ENCODE results near the gene LYPLA2. TPM values are rescaled to one million over a fixed set of nuclear protein-coding genes. Genes with fewer than 3 reads are reported as not detected.

LYPLA2 gene
- total RNA-seq, 3 donors from 2014 or later (not counting 1 experiment from before 2014, with no cell fraction given) = 70.6 to 84.5 (median 73.3) TPM

DNA sequence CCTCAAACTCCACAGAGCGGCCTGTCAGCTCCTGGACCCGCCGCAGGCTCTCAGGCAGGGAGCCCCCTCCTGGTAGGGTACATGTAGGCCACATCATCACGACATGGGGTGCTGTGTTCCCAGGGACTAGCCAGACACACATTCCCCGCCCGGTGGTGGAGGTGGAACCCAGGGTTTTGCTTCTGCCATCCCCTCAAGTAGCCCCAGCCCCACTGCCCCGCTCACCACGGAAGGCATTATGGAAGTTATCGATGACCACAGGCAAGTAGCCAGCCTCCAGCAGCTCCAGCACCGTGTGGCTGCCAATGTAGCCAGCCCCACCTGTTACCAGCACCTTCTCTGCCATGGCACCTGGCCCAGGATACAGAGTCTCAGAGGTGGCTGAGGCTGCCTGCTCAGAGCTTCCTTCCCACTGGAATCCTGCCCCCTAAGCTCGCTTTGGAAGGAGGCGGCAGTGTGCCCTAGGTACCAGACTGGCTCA is 7.8 kb downstream of the LYPLA2 start:
- no peaks in the 10 kb centered on the region for H3K27me3 ChIP-seq (ENCODE audit: control insufficient read depth, insufficient read depth, low read length)
- TF ChIP-seq, protein P1, sequence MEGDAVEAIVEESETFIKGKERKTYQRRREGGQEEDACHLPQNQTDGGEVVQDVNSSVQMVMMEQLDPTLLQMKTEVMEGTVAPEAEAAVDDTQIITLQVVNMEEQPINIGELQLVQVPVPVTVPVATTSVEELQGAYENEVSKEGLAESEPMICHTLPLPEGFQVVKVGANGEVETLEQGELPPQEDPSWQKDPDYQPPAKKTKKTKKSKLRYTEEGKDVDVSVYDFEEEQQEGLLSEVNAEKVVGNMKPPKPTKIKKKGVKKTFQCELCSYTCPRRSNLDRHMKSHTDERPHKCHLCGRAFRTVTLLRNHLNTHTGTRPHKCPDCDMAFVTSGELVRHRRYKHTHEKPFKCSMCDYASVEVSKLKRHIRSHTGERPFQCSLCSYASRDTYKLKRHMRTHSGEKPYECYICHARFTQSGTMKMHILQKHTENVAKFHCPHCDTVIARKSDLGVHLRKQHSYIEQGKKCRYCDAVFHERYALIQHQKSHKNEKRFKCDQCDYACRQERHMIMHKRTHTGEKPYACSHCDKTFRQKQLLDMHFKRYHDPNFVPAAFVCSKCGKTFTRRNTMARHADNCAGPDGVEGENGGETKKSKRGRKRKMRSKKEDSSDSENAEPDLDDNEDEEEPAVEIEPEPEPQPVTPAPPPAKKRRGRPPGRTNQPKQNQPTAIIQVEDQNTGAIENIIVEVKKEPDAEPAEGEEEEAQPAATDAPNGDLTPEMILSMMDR (IDR thresholded peaks at IDR 0.05) = no peak
- H3K36me3 ChIP-seq (ENCODE audit: control insufficient read depth, insufficient read depth, low read length) = peaks cover 20% of the 10 kb centered on the region
- H3K27me3 Mint-ChIP-seq (ENCODE audit: low read depth in 2 of 2) = no peaks in the 10 kb centered on the region
- peaks cover 30% of the 10 kb centered on the region for H3K4me1 ChIP-seq (ENCODE audit: control insufficient read depth, insufficient read depth, low read length)
- peak overlapping the region; percentile 70 for H3K27ac ChIP-seq (ENCODE audit: low read length)
- H3K36me3 Mint-ChIP-seq = no peaks in the 10 kb centered on the region
- no peak for ATAC-seq
- WGBS (ENCODE audit: insufficient coverage) = 96% methylated on average over 12 of the region's 12 CpGs
- H3K9me3 Mint-ChIP-seq = no peaks in the 10 kb centered on the region
- intact Hi-C loops (cut with micrococcal nuclease) = no loop called here
- H3K9me3 ChIP-seq (ENCODE audit: control insufficient read depth, insufficient read depth, low read length) = no peaks in the 10 kb centered on the region
- H3K27ac Mint-ChIP-seq = peak overlapping the region; percentile 85 to 92
- H3K4me1 Mint-ChIP-seq = peaks cover 16 to 36% of the 10 kb centered on the region in 2 donors
- H3K4me3 ChIP-seq (ENCODE audit: low read length) = no peak overlapping the region
- DNase-seq = no peak
- H3K4me3 Mint-ChIP-seq = peak overlapping the region; percentile 94

DNA sequence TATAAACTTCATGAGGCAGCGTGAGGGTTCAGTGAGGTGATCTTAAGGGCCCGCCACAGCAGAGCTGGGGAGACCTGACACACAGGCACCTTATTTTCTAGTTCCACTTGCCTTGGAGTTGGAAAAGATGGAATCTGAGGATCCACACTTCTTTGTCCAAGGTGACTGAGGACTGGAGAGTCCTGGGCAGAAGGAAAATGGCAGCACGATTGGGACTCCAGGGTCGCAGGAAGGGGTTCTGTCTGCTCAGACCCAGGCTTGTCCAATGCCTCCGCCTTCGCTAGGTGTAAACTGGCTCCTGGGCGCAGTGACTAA is 8.3 kb downstream of the LYPLA2 start:
- H3K9me3 ChIP-seq (ENCODE audit: control insufficient read depth, insufficient read depth, low read length) = no peaks in the 10 kb centered on the region
- H3K4me3 ChIP-seq (ENCODE audit: low read length) = peak overlapping the region; percentile 93
- peak overlapping the region; percentile 85 to 92 for H3K27ac Mint-ChIP-seq
- ATAC-seq = no peak
- no peaks in the 10 kb centered on the region for H3K27me3 ChIP-seq (ENCODE audit: control insufficient read depth, insufficient read depth, low read length)
- TF ChIP-seq, protein P1 (IDR thresholded peaks at IDR 0.05) = no peak
- peaks cover 20% of the 10 kb centered on the region for H3K36me3 ChIP-seq (ENCODE audit: control insufficient read depth, insufficient read depth, low read length)
- H3K4me1 Mint-ChIP-seq = peaks cover 16 to 36% of the 10 kb centered on the region in 2 donors
- H3K4me1 ChIP-seq (ENCODE audit: control insufficient read depth, insufficient read depth, low read length) = peaks cover 30% of the 10 kb centered on the region
- WGBS (ENCODE audit: insufficient coverage) = 52% methylated on average over 7 of the region's 7 CpGs
- H3K27me3 Mint-ChIP-seq (ENCODE audit: low read depth in 2 of 2) = no peaks in the 10 kb centered on the region
- intact Hi-C loops (cut with micrococcal nuclease) = no loop called here
- peak overlapping the region; percentile 70 for H3K27ac ChIP-seq (ENCODE audit: low read length)
- DNase-seq = no peak
- no peaks in the 10 kb centered on the region for H3K9me3 Mint-ChIP-seq
- peak overlapping the region; percentile 94 for H3K4me3 Mint-ChIP-seq
- no peaks in the 10 kb centered on the region for H3K36me3 Mint-ChIP-seq

DNA sequence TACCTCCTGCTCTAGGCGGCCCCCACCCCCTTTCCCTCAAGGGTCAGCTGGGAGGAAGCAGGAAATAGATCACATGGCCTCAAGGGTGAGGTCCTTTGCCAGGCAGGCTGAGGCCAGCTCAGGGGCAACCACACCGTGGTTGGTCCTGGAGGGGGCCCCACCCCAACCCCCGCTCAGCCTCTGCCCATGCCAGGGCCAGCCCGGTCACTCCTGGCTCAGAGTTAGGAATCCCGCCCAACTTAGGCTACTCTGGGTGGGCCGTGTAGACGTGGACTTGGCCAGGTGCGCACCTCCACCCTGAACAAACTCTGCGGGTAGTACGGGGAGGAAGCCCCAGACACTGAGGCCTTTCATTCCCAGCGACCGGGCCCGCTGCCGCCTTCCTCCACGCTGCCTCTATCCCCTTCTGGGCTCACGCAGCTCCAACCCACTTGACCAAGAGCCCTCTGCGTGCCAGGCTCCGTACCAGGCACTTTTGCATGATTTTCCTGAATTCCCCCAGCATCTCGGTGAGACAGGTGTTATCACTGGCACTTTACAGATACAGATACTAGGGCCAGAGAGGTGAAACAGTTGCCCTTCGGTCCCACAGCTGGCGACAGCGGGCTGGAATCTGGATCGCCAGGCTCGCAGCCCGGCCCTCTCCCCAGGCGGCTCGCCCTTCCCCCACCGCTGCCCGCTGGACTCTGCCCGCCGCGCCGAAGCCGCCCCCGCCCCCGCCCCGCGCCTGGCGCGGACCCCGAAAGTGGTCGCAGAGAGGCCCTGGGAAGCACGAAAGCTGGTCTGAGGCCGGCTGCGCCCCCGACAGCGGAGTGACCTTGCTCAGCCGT is 8.8 kb downstream of the LYPLA2 start:
- WGBS (ENCODE audit: insufficient coverage) = 1% methylated on average over 48 of the region's 48 CpGs
- no peaks in the 10 kb centered on the region for H3K9me3 ChIP-seq (ENCODE audit: control insufficient read depth, insufficient read depth, low read length)
- no peaks in the 10 kb centered on the region for H3K27me3 ChIP-seq (ENCODE audit: control insufficient read depth, insufficient read depth, low read length)
- ATAC-seq (peak in 2 of 3 donors; percentile 13 to 30), DNase-seq (peak; percentile 46 to 51)
- Mint-ChIP-seq H3K9me3 (no peaks in the 10 kb centered on the region), H3K36me3 (no peaks in the 10 kb centered on the region), H3K4me1 (peaks cover 16 to 35% of the 10 kb centered on the region in 2 donors), H3K27me3 (ENCODE audit: low read depth in 2 of 2) (no peaks in the 10 kb centered on the region), H3K27ac (peak overlapping the region; percentile 85 to 92), H3K4me3 (peak overlapping the region; percentile 94)
- H3K4me3 ChIP-seq (ENCODE audit: low read length) = peak overlapping the region; percentile 93
- TF ChIP-seq, protein P1 (IDR thresholded peaks at IDR 0.05) = no peak
- peaks cover 18% of the 10 kb centered on the region for H3K36me3 ChIP-seq (ENCODE audit: control insufficient read depth, insufficient read depth, low read length)
- H3K4me1 ChIP-seq (ENCODE audit: control insufficient read depth, insufficient read depth, low read length) = peaks cover 30% of the 10 kb centered on the region
- intact Hi-C loops (cut with micrococcal nuclease) = loop anchor here (1.0 to 2.0 kb wide), 2 partner anchors 26 to 69 kb away; partner anchors contain the start of genes FUCA1 and HMGCL
- H3K27ac ChIP-seq (ENCODE audit: low read length) = peak overlapping the region; percentile 70
